HG03439 (cell line): Measurements from ENCODE around the gene GNB5.

Experiments used
- ATAC-seq: cut with Tn5 transposase; IDR thresholded peaks from one replicate; pipeline ENCODE4 v1.9.1; 2021; ENCODE audit warnings: mild to moderate bottlenecking, moderate library complexity; ENCODE audit not compliant: unreplicated experiment

GNB5 gene

DNA sequence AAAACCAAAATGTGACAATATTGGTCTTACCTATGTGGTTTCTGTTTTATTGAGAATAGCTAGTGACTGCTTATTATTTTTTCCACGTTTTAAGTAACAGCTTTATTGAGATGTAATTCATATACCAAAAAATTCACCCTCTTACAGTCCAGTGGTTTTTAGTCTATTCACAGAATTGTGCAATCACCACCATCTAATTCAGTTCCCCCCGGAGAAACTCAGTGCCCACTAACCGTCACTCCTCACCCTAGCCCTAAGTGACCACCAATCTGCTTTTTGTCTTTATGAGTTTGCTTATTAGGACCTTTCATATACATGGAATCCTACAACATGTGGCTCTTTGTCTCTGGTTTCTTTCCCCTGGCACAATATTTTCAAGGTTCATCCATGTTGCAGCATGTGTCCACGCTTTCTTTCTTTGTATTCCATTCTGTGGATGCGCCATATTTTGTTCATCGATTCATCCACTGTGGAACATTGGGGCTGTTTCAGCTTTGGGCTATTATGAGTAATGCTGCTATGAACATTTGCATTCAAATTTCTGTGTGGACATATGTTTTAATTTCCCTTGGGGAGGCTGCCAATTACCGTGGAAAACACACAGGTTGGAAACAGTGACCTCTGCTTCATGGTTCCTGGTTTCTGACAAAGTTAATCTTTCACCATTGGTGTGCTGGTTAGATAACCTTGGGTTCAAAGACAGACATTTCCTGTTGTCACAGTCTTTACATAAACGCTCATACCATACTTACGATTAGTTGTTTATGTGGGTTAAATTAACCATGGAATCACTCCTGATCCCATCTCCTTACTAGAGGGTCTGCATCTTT, 75.4 kb downstream of the GNB5 start:
- no peak for ATAC-seq

DNA sequence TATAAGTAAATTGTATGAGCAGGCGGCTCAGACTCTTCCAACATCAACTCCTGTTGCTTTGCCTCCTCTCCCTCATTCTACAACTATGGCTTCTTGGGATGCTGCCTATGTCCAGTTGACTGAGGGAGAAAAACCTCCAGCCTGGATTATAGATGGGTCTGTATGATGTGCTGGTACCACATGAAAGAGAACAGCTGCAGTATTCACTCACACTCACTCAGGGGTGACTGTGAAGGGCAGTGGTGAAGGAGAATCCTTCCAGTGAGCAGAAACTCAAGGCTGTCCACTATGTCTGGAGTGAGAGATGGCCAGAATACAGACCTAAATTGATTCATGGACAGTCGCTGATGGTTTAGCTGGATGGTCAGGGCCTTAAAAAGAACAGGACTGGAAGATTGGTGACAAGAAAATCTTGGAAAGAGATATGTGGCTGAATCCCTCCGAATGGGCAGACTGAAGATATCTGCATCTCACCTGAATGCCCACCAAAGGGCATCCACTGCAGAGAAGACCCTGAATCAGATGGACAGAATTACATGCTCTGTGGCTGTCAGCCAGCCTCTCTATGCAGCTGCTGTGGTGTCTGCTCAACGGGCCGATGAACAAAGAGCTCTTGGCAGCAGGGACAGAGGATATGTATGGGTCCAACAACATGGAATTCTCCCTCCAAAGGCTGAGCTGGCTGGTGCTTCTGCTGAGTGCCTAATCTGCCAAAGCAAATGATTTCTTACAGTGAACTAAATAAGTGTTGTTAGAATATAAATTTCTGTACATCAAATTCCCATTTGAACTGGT, 76.7 kb downstream of the GNB5 start:
- no peak for ATAC-seq

DNA sequence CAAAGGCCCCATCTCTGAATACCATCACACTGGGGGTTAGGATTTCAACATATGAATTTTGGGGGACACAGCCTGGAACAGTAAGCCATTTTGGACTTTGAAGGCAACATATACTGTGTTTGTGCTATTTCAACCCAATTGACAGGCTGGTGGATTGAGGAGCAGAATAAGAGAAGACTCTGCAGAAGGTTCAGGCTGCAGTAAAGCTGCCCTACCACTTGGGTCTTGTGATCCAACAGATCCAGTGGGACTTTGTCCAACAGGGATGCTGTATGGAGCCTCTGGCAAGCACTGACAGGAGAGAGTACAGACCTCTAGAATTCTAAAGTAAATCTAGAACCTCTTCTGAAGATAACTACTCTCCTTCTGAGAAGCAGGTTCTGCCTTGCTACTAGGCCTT, 77.5 kb downstream of the GNB5 start:
- no peak for ATAC-seq

GRCh38 chr15:52113235-52113634, 78.0 kb downstream of the GNB5 start:
- ATAC-seq = no peak

- ATAC-seq = no peak
These were observed 78.9 kb downstream of the GNB5 start for GRCh38 chr15:52112203-52112750.

- no peak for ATAC-seq
These were observed 79.5 kb downstream of the GNB5 start for GRCh38 chr15:52111517-52112202.

- ATAC-seq = peak; percentile 66
These were observed 81.4 kb downstream of the GNB5 start for GRCh38 chr15:52109559-52110451.

DNA sequence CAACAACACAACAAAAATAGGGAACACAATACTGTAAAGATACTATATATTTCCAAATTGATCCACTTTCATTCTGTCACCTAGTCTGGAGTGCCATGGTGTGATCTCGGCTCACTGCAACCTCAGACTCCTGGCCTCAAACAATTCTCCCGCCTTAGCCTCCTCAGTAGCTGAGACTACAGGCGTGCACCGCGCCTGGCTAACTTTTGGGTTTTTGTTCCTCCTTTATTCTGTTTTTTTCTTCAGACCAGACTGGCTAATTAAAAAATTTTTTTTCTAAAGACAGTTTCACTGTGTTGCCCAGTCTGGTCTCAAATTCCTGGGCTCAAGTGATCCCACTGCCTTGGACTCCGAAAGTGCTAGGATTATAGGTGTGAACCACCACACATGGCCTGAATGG, 84.0 kb downstream of the GNB5 start:
- ATAC-seq = no peak

- ATAC-seq = no peak
These were observed 84.6 kb downstream of the GNB5 start for GRCh38 chr15:52106641-52107040.

- no peak for ATAC-seq
These were observed 85.3 kb downstream of the GNB5 start for GRCh38 chr15:52105846-52106245.

DNA sequence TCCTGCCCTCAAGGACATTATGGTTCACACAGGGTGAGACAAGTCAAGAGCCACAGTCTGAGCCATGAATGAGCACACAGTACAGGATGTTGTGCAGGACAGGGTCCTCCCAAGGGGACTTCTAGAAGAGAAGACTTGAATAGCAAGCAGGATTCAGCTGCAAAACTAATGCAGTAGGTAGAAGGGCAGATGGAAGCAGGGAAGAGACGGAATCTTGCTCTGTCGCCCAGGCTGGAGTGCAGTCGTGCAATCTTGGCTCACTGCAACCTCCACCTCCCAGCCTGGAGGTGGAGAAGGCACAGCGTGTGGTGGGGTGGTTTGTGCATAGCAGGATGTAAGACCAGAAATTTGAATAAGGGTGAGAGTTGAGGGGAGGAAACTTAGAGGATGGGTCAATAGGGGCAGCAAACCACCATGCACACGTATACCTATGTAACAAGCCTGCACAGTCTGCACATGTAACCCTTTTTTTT, 86.6 kb downstream of the GNB5 start:
- no peak for ATAC-seq

DNA sequence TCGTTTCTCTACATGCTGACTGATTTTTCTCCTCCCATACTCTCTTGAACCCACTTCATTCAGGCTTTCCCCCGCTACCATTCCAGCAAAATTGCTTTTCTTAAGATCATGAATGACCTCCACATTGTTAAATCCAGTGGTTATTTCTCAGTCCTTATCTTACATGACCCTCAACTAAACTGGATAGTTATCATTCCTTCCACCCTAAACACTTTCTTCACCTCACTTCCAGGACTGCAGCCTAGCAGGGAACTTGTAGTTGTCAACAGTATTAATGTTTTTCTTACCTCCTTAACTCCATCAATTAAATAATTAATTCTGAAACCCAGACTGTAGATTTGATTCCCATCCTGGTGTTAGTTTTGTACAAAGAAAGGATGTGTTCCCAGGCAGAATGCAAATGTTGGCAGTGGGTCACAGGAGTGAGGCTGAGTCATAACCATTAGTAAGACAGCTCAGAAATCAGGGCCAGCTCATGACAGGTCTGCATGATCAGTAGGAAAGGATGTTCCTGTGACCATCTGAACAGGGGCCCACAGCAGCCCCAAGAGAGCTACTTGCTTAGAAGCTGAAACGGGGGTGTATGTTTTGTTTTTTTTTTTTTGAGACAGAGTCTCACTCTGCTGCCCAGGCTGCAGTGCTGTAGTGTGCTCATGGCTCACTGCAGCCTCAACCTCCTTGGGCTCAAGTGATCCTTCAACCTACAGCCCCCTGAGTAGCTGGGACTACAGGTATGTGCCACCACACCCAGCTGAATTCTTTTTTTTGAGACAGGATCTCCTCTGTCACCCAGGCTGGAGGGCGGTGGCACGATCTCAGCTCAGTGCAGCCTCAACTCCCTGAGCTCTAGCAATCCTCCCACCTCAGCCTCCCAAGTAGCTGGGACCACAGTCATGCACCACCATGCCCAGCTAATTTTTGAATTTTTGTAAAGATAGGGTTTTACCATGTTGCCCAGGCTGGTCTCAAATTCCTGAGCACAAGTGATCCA, 87.7 kb downstream of the GNB5 start:
- peak; percentile 66 for ATAC-seq

- ATAC-seq = no peak
These were observed 88.7 kb downstream of the GNB5 start for GRCh38 chr15:52102463-52102862.

DNA sequence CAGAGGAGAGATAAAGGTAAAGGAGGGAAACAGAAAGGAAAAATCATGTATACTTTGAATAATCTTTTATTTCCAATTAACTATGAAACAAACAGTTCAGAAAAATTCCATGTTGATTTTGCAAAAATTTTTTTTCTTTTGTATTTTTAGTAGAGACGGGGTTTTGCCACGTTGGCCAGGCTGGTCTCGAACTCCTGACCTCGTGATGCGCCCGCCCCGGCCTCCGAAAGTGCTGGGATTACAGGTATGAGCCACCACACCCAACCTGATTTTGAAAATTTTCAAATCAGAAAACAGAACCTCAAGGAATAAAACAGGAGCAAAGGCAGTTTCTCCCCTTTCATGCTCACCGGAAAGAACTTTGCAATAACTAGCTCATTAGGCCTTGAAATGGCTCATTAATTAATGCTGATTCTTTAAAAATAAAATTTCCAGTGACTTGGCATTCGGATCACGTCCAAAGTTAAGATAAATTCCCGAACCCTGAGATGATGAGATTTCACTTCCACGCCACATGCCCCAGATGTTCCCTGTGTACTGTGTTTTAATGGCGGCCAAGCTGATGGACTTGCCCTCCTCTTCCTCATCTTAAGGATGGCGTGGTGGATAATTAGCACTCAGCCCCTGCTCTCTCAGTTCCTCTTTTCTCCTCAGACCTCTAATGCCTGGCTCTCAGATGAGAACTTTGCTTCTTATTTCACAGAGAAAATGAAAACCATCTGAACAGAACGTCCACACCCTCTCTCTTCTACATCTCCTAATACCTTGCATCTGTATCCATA, 89.5 kb downstream of the GNB5 start:
- ATAC-seq = no peak

DNA sequence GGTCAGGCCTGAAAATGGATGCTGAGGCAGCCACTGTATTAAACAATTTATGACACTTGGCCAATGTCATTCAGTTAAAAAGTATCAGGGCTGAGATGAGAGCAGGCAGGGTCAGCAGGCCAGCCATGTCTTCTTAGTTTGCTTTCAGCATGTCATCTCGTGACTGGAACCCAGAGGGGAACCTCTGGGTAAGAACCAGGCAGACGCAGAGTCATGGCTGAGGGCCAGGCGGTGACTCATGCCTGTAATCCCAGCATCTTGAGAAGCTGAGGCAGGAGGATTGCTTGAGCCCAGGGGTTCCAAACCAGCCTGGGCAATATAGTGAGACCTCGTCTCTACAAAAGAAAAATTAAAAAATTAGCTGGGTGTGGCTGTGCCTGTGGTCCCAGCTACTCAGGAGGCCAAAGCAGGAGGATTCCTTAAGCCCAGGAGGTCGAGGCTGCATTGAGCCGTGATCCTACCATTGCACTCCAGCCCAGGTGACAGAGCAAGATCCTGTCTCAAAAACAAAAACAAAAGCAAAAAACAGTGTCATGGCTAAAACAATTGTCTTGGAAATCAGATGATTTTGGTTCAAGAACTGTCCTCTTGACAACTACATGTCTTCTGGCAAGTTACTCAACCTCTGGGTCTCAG, 90.3 kb downstream of the GNB5 start:
- no peak for ATAC-seq

- ATAC-seq = no peak
These were observed 91.4 kb downstream of the GNB5 start for GRCh38 chr15:52099651-52100272.

GRCh38 chr15:52098323-52098722, 92.9 kb downstream of the GNB5 start:
- ATAC-seq = no peak
